HUES48 (cell line): Measurements from ENCODE around the gene PARP11.

Experiments
- H3K27ac ChIP-seq: one replicate; pipeline ENCODE4 v1.7.0; 2013; ENCODE audit warnings: low read depth, low read length, inconsistent platforms
- H3K27me3 ChIP-seq: 2 replicates; pipeline ENCODE4 v1.6.1; 2013; ENCODE audit warnings: mild to moderate bottlenecking, low read length; ENCODE audit not compliant: control insufficient read depth, insufficient read depth
- H3K36me3 ChIP-seq: 2 replicates; pipeline ENCODE4 v1.6.1; 2013; ENCODE audit warnings: low read length; ENCODE audit not compliant: control insufficient read depth, insufficient read depth
- H3K4me1 ChIP-seq: 2 replicates; pipeline ENCODE4 v1.6.1; 2013; ENCODE audit warnings: mild to moderate bottlenecking, low read length; ENCODE audit not compliant: control insufficient read depth, insufficient read depth
- H3K4me3 ChIP-seq: 2 replicates; pipeline ENCODE4 v1.5.1; 2013; ENCODE audit warnings: mild to moderate bottlenecking, low read depth, low read length
- H3K9ac ChIP-seq: 2 replicates; pipeline ENCODE4 v1.6.1; 2013; ENCODE audit warnings: mild to moderate bottlenecking, low read depth, low read length, moderate library complexity
- H3K9me3 ChIP-seq: 2 replicates; pipeline ENCODE4 v1.6.1; 2013; ENCODE audit warnings: low read length; ENCODE audit not compliant: control insufficient read depth, insufficient read depth

PARP11 gene

GRCh38 chr12:3902921-3903320 lies 29.7 kb upstream of the PARP11 start:
- no peak overlapping the region for H3K27ac ChIP-seq
- no peaks in the 10 kb centered on the region for H3K4me1 ChIP-seq
- no peak overlapping the region for H3K9ac ChIP-seq
- H3K36me3 ChIP-seq, result no peaks in the 10 kb centered on the region
- no peaks in the 10 kb centered on the region for H3K27me3 ChIP-seq
- no peaks in the 10 kb centered on the region for H3K9me3 ChIP-seq
- H3K4me3 ChIP-seq, result no peak overlapping the region

DNA sequence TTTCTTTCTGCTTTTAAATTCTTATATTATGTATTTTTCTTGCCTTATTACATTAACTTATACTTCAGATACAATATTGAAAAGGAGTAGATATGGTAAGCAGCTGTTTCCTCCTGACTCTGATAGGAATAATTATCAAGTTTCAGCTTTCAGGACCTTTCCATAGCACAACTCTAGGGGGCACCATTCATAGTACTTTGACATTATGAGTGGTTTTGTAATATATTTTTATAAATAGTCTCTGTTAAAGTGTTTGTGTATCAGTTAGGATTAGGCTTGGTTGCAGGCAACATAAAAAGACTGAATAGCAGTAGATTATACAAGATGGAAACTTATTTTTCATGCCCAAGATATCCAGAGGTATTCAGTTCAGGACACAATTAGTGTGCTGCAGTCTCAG lies 27.9 kb upstream of the PARP11 start:
- H3K27me3 ChIP-seq, result no peaks in the 10 kb centered on the region
- no peaks in the 10 kb centered on the region for H3K9me3 ChIP-seq
- H3K27ac ChIP-seq, result no peak overlapping the region
- H3K9ac ChIP-seq, result no peak overlapping the region
- H3K4me1 ChIP-seq, result no peaks in the 10 kb centered on the region
- no peak overlapping the region for H3K4me3 ChIP-seq
- H3K36me3 ChIP-seq, result no peaks in the 10 kb centered on the region

GRCh38 chr12:3898756-3899155 lies 25.6 kb upstream of the PARP11 start:
- no peak overlapping the region for H3K27ac ChIP-seq
- H3K27me3 ChIP-seq, result no peaks in the 10 kb centered on the region
- no peaks in the 10 kb centered on the region for H3K4me1 ChIP-seq
- no peak overlapping the region for H3K9ac ChIP-seq
- H3K36me3 ChIP-seq, result no peaks in the 10 kb centered on the region
- H3K9me3 ChIP-seq, result no peaks in the 10 kb centered on the region
- no peak overlapping the region for H3K4me3 ChIP-seq

DNA sequence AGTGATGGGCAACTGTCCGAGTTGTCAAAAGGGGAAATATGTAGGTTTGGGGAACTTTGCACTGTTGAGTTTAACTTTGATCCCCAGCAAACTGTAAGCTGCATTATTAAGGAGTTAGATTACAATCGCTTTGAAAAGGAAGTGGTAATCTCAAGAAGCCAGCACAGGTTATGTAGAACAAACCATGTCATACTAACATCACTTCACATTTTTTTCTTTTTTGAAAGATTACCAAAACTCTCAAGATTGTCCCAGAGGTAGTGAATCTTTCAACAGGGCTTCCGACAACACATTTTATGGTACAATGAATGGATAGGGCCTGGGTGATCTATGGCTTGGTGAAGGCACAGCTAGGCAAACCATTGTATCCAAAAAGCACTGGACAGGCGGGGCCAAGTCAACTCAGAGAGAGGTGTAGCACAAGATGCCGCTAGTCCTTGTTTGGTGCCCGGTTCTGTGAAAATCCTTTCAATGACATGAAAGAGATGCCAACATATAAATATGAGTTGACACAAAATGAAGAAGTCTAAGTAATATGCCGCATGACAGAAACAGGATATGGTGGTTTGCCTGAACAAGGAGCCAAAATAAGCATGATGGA lies 24.3 kb upstream of the PARP11 start:
- Histone ChIP-seq H3K36me3 (no peaks in the 10 kb centered on the region), H3K27me3 (no peaks in the 10 kb centered on the region), H3K27ac (no peak overlapping the region), H3K4me3 (no peak overlapping the region), H3K9me3 (no peaks in the 10 kb centered on the region), H3K4me1 (no peaks in the 10 kb centered on the region), H3K9ac (no peak overlapping the region)

- H3K36me3 ChIP-seq, result no peaks in the 10 kb centered on the region
- H3K9ac ChIP-seq, result no peak overlapping the region
- no peaks in the 10 kb centered on the region for H3K27me3 ChIP-seq
- no peaks in the 10 kb centered on the region for H3K9me3 ChIP-seq
- no peak overlapping the region for H3K27ac ChIP-seq
- no peaks in the 10 kb centered on the region for H3K4me1 ChIP-seq
- no peak overlapping the region for H3K4me3 ChIP-seq
Observed at GRCh38 chr12:3896801-3897351, 23.7 kb upstream of the PARP11 start.

GRCh38 chr12:3896356-3896755 lies 23.2 kb upstream of the PARP11 start:
- Histone ChIP-seq H3K4me3 (no peak overlapping the region), H3K27me3 (no peaks in the 10 kb centered on the region), H3K27ac (no peak overlapping the region), H3K4me1 (no peaks in the 10 kb centered on the region), H3K9ac (no peak overlapping the region), H3K36me3 (no peaks in the 10 kb centered on the region), H3K9me3 (no peaks in the 10 kb centered on the region)

DNA sequence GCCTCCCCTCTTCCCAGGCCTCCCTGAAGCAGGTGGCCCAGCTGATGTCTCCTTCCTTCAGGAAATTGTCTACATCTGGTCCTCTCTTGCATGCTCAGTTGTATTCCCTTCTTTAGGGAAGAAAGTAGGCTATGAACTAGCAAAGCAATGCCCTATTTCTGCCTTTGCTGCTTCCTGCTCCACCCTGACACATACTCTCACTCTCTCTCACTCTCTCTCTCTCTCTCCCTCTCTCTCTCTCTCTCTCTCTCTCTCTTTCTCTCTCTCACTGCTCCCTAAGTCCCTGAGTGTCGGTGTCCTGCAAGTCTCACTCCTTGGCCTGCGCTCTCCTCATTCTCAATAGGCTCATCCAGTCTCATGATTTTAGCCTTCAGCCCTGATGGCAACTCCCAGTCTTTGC lies 19.4 kb upstream of the PARP11 start:
- H3K9me3 ChIP-seq, result no peaks in the 10 kb centered on the region
- no peak overlapping the region for H3K27ac ChIP-seq
- H3K4me1 ChIP-seq, result no peaks in the 10 kb centered on the region
- H3K36me3 ChIP-seq, result no peaks in the 10 kb centered on the region
- no peaks in the 10 kb centered on the region for H3K27me3 ChIP-seq
- no peak overlapping the region for H3K4me3 ChIP-seq
- no peak overlapping the region for H3K9ac ChIP-seq

DNA sequence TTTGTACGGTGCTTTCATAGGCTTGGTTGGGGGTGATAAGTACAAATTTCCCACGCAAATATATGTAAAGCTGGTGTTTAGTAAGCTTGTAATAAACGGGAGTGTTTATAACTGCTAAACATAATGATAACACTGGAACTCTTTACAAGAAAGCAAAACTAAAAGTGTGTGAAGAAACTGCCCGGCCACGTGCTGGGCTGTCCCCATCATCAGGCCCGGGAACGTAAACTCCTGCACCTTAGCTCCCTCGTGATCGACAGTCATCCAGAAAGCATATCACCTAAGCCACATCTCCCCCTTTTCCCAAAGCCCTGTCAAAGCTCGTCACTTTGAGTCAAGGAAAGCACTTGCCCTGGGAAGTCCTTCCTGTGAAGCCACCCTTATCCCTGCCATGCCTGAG lies 18.0 kb upstream of the PARP11 start:
- no peaks in the 10 kb centered on the region for H3K9me3 ChIP-seq
- no peaks in the 10 kb centered on the region for H3K4me1 ChIP-seq
- H3K36me3 ChIP-seq, result no peaks in the 10 kb centered on the region
- no peak overlapping the region for H3K9ac ChIP-seq
- no peak overlapping the region for H3K27ac ChIP-seq
- no peaks in the 10 kb centered on the region for H3K27me3 ChIP-seq
- no peak overlapping the region for H3K4me3 ChIP-seq

DNA sequence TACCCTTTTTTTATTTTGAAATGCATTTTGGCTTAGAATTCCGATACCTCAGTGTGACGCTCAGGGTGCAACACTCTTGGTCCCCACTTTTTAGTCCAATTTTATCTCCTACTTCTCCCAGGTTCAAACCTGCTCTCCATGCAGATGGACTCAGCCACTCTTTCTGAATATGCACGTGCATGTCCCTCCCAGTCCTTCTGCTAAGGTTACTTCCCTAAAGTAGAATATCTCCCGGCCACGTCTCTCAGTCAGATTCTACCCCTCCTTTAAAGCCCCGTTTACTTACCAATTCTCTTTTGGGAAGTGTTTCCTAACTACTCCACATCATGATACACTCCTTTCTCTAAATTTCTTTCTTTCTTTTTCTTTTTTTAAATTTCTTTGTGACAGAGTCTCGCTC lies 15.5 kb upstream of the PARP11 start:
- H3K4me3 ChIP-seq, result no peak overlapping the region
- no peaks in the 10 kb centered on the region for H3K9me3 ChIP-seq
- no peak overlapping the region for H3K27ac ChIP-seq
- peaks cover 9% of the 10 kb centered on the region for H3K4me1 ChIP-seq
- no peaks in the 10 kb centered on the region for H3K36me3 ChIP-seq
- no peaks in the 10 kb centered on the region for H3K27me3 ChIP-seq
- H3K9ac ChIP-seq, result no peak overlapping the region

DNA sequence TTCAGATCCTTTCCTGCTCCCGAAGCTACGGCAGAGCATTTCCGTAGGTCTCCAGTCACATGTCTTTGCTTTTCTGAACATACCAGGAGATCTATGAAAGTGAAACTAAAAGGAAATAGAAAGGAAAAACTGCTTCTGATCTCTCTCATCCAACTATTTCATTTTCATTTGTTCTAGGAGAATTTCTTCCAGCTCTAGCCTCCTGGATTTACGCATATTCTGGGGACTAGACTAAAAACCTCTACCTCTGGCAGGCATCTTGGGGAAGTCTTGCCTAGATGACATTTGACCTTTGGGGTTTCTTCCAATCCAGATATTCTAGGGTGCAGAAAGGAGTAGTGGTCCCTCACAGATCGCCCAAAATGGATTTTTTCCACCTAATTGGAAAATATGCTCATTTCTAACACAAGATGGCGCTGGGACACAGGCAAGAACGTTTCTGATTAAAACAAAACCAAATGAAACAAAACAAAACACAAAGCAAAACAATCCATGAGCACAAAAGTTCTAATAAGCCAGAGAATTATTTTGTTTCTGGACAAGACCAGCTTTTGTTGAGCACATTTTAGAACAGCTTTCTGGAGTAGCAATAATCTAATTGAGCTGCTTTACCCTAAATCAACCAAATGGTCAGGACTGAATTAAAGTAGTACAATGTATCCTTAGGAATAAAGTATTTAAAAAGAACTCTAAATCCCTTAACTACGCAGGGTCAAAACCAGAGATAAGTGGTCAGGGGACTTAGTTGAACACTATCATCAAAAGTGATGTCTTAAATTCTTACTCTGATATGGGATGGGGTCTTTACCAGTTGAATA lies 12.3 kb upstream of the PARP11 start:
- H3K9ac ChIP-seq, result no peak overlapping the region
- H3K4me3 ChIP-seq, result no peak overlapping the region
- H3K27me3 ChIP-seq, result no peaks in the 10 kb centered on the region
- H3K4me1 ChIP-seq, result peaks cover 19% of the 10 kb centered on the region
- no peak overlapping the region for H3K27ac ChIP-seq
- H3K9me3 ChIP-seq, result no peaks in the 10 kb centered on the region
- no peaks in the 10 kb centered on the region for H3K36me3 ChIP-seq

DNA sequence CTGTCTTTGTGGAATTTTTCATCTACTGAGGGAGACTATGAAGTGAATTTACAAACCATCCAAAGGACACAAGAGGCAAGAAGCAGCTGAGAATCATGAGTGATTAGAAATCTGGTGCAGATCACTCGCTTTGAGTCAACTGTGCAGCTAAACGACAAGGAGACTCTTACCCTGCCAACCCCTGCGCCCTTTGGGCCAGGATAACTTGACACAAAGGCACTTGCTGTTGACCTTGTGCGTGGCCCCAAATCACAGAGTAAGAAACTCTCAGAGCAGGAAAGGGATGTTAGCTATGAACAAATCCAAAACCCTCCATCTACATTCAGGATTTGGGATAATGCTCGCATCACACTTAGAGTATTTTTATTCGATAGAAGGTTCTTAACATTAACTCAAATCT lies 11.5 kb upstream of the PARP11 start:
- H3K9me3 ChIP-seq, result no peaks in the 10 kb centered on the region
- no peaks in the 10 kb centered on the region for H3K36me3 ChIP-seq
- no peak overlapping the region for H3K27ac ChIP-seq
- no peaks in the 10 kb centered on the region for H3K27me3 ChIP-seq
- H3K9ac ChIP-seq, result no peak overlapping the region
- peaks cover 19% of the 10 kb centered on the region for H3K4me1 ChIP-seq
- H3K4me3 ChIP-seq, result no peak overlapping the region
